A549 (cell line): ENCODE data around the gene MRPS14. TPM values are rescaled to one million over a fixed set of nuclear protein-coding genes. Genes with fewer than 3 reads are reported as not detected.

Source experiments
- ATAC-seq, 2 experiments: fragments of 200-7000 bp in 1 of 2; fragments of >200 bp in 1 of 2; cut with Nextera tagmentation in 1 of 2; cut with Tn5 transposase in 1 of 2; 3 replicates each; pipeline versions ENCODE4 v1.8.0 to v1.9.1; 2018 to 2020; ENCODE audit warnings: mild to moderate bottlenecking in 1 of 2, moderate library complexity in 1 of 2
- CTCF ChIA-PET: fragments of 300-600 bp; sonication (Branson Sonifier 250); formaldehyde crosslinking; extraction: SDS; loops from one replicate; lab custom pipeline; 2021; ENCODE audit warnings: antibody characterized with exemption, inconsistent platforms; lab: Yijun Ruan, JAX
- POLR2A ChIA-PET: fragments of 350-600 bp; formaldehyde crosslinking; extraction: SDS; loops from one replicate; lab custom pipeline; 2021; ENCODE audit warnings: antibody characterized with exemption, inconsistent platforms; lab: Yijun Ruan, JAX
- DNase-seq, 2 experiments: peaks; one replicate each; pipeline versions ENCODE4 v3.0.0 to v3.0.0-alpha.2; 2011 to 2016; ENCODE audit warnings: low read depth in 1 of 2, low spot score in 1 of 2
- FAIRE-seq: peaks from 2 replicates; lab custom pipeline; 2011; peaks lifted over from hg19 to GRCh38; lab: Jason Lieb, UNC
- H3K27ac ChIP-seq, 2 experiments: fragments of >200 bp; sonication (Bioruptor Twin); formaldehyde crosslinking; 3 replicates each; pipeline ENCODE4 v1.5.1; 2016 to 2017
- H3K4me1 ChIP-seq: fragments of >200 bp; sonication (Bioruptor Twin); formaldehyde crosslinking; 3 replicates; pipeline ENCODE4 v1.6.1; 2016
- H3K4me2 ChIP-seq: fragments of >200 bp; sonication (Bioruptor Twin); formaldehyde crosslinking; 3 replicates; pipeline ENCODE4 v1.6.1; 2016
- H3K4me3 ChIP-seq: fragments of >200 bp; sonication (Bioruptor Twin); formaldehyde crosslinking; 3 replicates; pipeline ENCODE4 v1.5.1; 2016
- H3K9me3 ChIP-seq: fragments of >200 bp; sonication (Bioruptor Twin); formaldehyde crosslinking; 3 replicates; pipeline ENCODE4 v1.6.1; 2016
- BHLHE40 ChIP-seq: IDR thresholded peaks from 2 replicates; pipeline ENCODE4 v1.6.1; 2012; ENCODE audit warnings: low read depth, low read length, inconsistent platforms
- CBX2 ChIP-seq: fragments of 200-600 bp; sonication (generic); IDR thresholded peaks from 2 replicates; pipeline ENCODE4 v1.6.1; 2016; ENCODE audit warnings: low read depth, mild to moderate bottlenecking, borderline replicate concordance
- CHD4 ChIP-seq: fragments of 200-600 bp; sonication (generic); IDR thresholded peaks from 2 replicates; pipeline ENCODE4 v1.6.1; 2016; ENCODE audit warnings: antibody characterized with exemption, mild to moderate bottlenecking, borderline replicate concordance
- EHF ChIP-seq: fragments of 250-450 bp; sonication (Bioruptor Pico); IDR thresholded peaks from 2 replicates; pipeline ENCODE4 v1.5.0; 2020; ENCODE audit warnings: mild to moderate bottlenecking
- ESRRA ChIP-seq: fragments of 150-350 bp; IDR thresholded peaks from 2 replicates; pipeline ENCODE4 v1.6.1; 2014; ENCODE audit warnings: mild to moderate bottlenecking, low read length, borderline replicate concordance
- FOSB ChIP-seq: fragments of 250-450 bp; sonication (Bioruptor Pico); IDR thresholded peaks from 2 replicates; pipeline ENCODE4 v1.5.0; 2020; ENCODE audit warnings: mild to moderate bottlenecking, moderate library complexity
- FOSL2 ChIP-seq, 2 experiments: fragments of 450-650 bp in 1 of 2; fragments of >200 bp in 1 of 2; sonication (Bioruptor Twin) in 1 of 2; formaldehyde crosslinking; IDR thresholded peaks; 2 replicates each; pipeline versions ENCODE4 v1.5.0 to v1.6.1; 2016 to 2020; ENCODE audit warnings: mild to moderate bottlenecking in 1 of 2, moderate library complexity in 1 of 2
- HMGXB4 ChIP-seq: fragments of 250-450 bp; sonication (Bioruptor Pico); IDR thresholded peaks from 2 replicates; pipeline ENCODE4 v1.5.0; 2021; ENCODE audit warnings: mild to moderate bottlenecking, moderate library complexity, borderline replicate concordance
- KDM1A ChIP-seq: fragments of 200-600 bp; sonication (generic); IDR thresholded peaks from 2 replicates; pipeline ENCODE4 v1.6.1; 2016; ENCODE audit warnings: low read depth, mild to moderate bottlenecking
- KDM5A ChIP-seq: fragments of 200-600 bp; sonication (generic); IDR thresholded peaks from 2 replicates; pipeline ENCODE4 v1.6.1; 2016; ENCODE audit warnings: antibody characterized with exemption, mild to moderate bottlenecking
- MAFK ChIP-seq: fragments of 450-650 bp; IDR thresholded peaks from 2 replicates; pipeline ENCODE4 v1.6.1; 2014; ENCODE audit not compliant: partially characterized antibody
- RAD21 ChIP-seq, 2 experiments: fragments of >200 bp in 1 of 2; sonication (Bioruptor Twin) in 1 of 2; formaldehyde crosslinking in 1 of 2; IDR thresholded peaks in 1 of 2; conservative IDR thresholded peaks in 1 of 2; 2 replicates in 1 of 2; 3 replicates in 1 of 2; pipeline ENCODE4 v1.6.1; 2012 to 2018; ENCODE audit warnings: inconsistent platforms in 1 of 2
- RARB ChIP-seq: fragments of 250-450 bp; sonication (Bioruptor Pico); IDR thresholded peaks from 2 replicates; pipeline ENCODE4 v1.8.0; 2021; ENCODE audit warnings: mild to moderate bottlenecking, moderate library complexity
- RCOR1 ChIP-seq: fragments of 150-350 bp; IDR thresholded peaks from 2 replicates; pipeline ENCODE4 v1.6.1; 2014; ENCODE audit warnings: antibody characterized with exemption, low read length, low read depth
- USF2 ChIP-seq: fragments of 450-650 bp; IDR thresholded peaks from 2 replicates; pipeline ENCODE4 v1.6.1; 2014; ENCODE audit warnings: antibody characterized with exemption
- WGBS: methylation state at CpG from one replicate; pipeline ENCODE4 v1.1.6; 2017; ENCODE audit errors: missing lambda C conversion rate; 5-methylcytosine and 5-hydroxymethylcytosine counted together
- polyA plus RNA-seq, 4 experiments: library from polyadenylated mRNA; depleted of rRNA in 3 of 4; stranded (reverse); fragments of >200 nt; fragmentation: RNase III in 1 of 4; extraction: RNeasy Plus Mini Kit Qiagen cat#74134 plus additional on column Dnase treatment in 1 of 4; gene quantifications; 2 replicates in 3 of 4; 3 replicates in 1 of 4; pipeline ENCODE4 v1.2.3, GENCODE V29; 2011 to 2017
- TF ChIP-seq, protein P1 (sequence below): fragments of >200 bp; sonication (Bioruptor Twin); formaldehyde crosslinking; IDR thresholded peaks from 3 replicates; pipeline ENCODE4 v1.5.1; 2016
- TF ChIP-seq, protein P2 (sequence below): IDR thresholded peaks from 2 replicates; pipeline ENCODE4 v1.6.1; 2012; ENCODE audit warnings: low read depth, borderline replicate concordance
- TF ChIP-seq, protein P3 (sequence below): fragments of 150-350 bp; IDR thresholded peaks from 2 replicates; pipeline ENCODE4 v1.6.1; 2014; ENCODE audit warnings: low read depth, mild to moderate bottlenecking, low read length

MRPS14 gene
- polyA plus RNA-seq, 2 of the 4 experiments (the other 2 are of a cell fraction): 19.5 to 40.9 TPM

DNA sequence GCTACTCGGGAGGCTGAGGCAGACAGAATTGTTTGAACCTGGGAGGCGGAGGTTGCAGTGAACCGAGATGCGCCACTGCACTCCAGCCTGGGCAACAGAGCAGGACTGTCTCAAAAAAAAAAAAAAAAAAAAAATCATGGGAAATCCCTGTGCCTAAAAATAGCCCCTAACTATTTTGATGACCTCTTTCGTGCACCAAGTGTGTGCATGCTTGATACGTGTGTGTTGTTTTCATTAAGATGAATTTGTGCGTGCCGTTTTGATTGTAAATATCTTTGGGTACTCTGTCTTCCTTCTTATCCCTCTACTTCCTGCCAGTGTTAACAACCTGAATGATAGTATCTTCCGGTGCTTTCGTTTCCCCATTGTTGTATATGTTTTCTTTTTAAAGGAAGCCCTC lies 13.7 kb downstream of the MRPS14 start:
- no peak overlapping the region for H3K4me3 ChIP-seq
- POLR2A ChIA-PET: no interaction called here
- FAIRE-seq: no peak
- no peaks in the 10 kb centered on the region for H3K4me1 ChIP-seq
- no peaks in the 10 kb centered on the region for H3K9me3 ChIP-seq
- no peak for TF ChIP-seq USF2
- no peak for TF ChIP-seq BHLHE40
- WGBS: 91% methylated on average over 10 of the region's 10 CpGs
- no peak overlapping the region for H3K27ac ChIP-seq
- no peak overlapping the region for H3K4me2 ChIP-seq
- no peak for DNase-seq
- CTCF ChIA-PET: no interaction called here
- ATAC-seq: no peak

- H3K4me2 ChIP-seq: no peak overlapping the region
- FAIRE-seq (no peak), ATAC-seq (no peak), DNase-seq (no peak)
- H3K9me3 ChIP-seq: no peaks in the 10 kb centered on the region
- ChIA-PET CTCF (interaction anchor here (1.0 kb wide), 1 partner anchor 235 kb away, joined by 3 read pairs; no protein-coding TSS in a partner anchor), POLR2A (interaction anchor here (2.0 kb wide), 1 partner anchor 18 kb away, joined by 7 read pairs; the partner anchor contains the start of gene MRPS14)
- H3K27ac ChIP-seq: no peak overlapping the region
- H3K4me1 ChIP-seq: peaks cover 27% of the 10 kb centered on the region
- TF ChIP-seq KDM5A (no peak), MAFK (no peak), CHD4 (no peak), RAD21 (conservative IDR thresholded peaks at IDR 0.05 in 1 of 2, IDR thresholded peaks at IDR 0.05 in 1 of 2) (no peak), ESRRA (no peak), USF2 (no peak), FOSL2 (IDR thresholded peaks at IDR 0.05) (no peak), FOSL2 (CRISPR knock-in tag; IDR thresholded peaks at IDR 0.05) (no peak), KDM1A (no peak), FOSB (CRISPR knock-in tag) (no peak)
- TF ChIP-seq, protein P1, sequence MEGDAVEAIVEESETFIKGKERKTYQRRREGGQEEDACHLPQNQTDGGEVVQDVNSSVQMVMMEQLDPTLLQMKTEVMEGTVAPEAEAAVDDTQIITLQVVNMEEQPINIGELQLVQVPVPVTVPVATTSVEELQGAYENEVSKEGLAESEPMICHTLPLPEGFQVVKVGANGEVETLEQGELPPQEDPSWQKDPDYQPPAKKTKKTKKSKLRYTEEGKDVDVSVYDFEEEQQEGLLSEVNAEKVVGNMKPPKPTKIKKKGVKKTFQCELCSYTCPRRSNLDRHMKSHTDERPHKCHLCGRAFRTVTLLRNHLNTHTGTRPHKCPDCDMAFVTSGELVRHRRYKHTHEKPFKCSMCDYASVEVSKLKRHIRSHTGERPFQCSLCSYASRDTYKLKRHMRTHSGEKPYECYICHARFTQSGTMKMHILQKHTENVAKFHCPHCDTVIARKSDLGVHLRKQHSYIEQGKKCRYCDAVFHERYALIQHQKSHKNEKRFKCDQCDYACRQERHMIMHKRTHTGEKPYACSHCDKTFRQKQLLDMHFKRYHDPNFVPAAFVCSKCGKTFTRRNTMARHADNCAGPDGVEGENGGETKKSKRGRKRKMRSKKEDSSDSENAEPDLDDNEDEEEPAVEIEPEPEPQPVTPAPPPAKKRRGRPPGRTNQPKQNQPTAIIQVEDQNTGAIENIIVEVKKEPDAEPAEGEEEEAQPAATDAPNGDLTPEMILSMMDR: no peak
- TF ChIP-seq, protein P2, sequence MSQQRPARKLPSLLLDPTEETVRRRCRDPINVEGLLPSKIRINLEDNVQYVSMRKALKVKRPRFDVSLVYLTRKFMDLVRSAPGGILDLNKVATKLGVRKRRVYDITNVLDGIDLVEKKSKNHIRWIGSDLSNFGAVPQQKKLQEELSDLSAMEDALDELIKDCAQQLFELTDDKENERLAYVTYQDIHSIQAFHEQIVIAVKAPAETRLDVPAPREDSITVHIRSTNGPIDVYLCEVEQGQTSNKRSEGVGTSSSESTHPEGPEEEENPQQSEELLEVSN: no peak
- TF ChIP-seq, all 56 proteins: peak for 0
- H3K4me3 ChIP-seq: no peak overlapping the region
- WGBS: 86% methylated on average over 8 of the region's 8 CpGs
These were observed 18.0 kb downstream of the MRPS14 start for GRCh38 chr1:175005085-175005783.

DNA sequence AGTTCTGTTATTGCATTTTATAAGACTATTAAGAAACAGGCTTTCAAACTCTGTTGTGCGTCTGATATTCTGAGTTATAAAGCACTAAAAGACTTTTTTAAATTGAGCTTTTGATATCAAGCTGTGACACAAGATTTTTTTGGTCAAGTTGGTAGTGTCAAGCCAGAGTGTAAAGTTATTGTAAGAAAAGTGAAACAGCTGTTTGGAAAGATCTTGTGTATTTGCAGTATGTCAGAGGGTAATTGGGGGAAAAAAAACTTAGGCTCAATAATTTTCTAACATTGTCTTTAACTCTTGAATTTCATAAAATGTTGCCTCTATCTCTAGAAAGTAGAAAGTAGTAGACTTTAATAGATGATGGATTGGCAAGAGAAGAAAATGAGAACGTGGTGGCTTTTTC lies 19.7 kb downstream of the MRPS14 start:
- no peak for ATAC-seq
- no peak overlapping the region for H3K4me2 ChIP-seq
- FAIRE-seq: no peak
- H3K4me3 ChIP-seq: no peak overlapping the region
- no peak overlapping the region for H3K27ac ChIP-seq
- DNase-seq: no peak
- TF ChIP-seq EHF (CRISPR knock-in tag) (no peak), CBX2 (no peak), RARB (CRISPR knock-in tag) (no peak), HMGXB4 (CRISPR knock-in tag) (no peak), RCOR1 (no peak)
- TF ChIP-seq, protein P3, sequence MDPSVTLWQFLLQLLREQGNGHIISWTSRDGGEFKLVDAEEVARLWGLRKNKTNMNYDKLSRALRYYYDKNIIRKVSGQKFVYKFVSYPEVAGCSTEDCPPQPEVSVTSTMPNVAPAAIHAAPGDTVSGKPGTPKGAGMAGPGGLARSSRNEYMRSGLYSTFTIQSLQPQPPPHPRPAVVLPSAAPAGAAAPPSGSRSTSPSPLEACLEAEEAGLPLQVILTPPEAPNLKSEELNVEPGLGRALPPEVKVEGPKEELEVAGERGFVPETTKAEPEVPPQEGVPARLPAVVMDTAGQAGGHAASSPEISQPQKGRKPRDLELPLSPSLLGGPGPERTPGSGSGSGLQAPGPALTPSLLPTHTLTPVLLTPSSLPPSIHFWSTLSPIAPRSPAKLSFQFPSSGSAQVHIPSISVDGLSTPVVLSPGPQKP: no peak
- ChIA-PET POLR2A (no interaction called here), CTCF (no interaction called here)
- no peaks in the 10 kb centered on the region for H3K9me3 ChIP-seq
- 83% methylated on average over 2 of the region's 2 CpGs for WGBS
- peaks cover 27% of the 10 kb centered on the region for H3K4me1 ChIP-seq
